ENCODE results near the gene NOL11.
"Not testable (repeated sequence)": the region's sequence is repeated elsewhere in the genome, so short reads cannot be mapped to it uniquely, and the experiment has no call there.

The NOL11 gene

DNA sequence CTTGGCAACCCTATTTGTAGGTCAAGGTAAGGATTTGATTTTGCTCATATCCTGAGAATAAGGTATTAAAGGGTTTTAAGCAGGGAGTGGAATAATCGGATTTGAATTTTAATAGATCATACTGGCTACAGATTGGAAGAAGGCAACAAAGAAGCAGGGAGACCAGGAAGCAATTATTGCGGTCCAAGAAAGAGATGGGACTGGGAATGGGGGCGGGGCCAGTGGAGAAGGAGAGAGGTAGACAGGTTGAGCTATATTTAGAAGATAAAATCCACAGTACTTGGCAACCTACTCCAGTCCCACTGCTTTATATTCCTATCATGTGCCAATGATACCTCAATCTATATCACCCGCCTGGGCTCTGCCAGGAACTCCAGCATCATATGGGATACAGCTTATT, 5.8 kb upstream of the NOL11 start:
- no peak for DNase-seq

DNA sequence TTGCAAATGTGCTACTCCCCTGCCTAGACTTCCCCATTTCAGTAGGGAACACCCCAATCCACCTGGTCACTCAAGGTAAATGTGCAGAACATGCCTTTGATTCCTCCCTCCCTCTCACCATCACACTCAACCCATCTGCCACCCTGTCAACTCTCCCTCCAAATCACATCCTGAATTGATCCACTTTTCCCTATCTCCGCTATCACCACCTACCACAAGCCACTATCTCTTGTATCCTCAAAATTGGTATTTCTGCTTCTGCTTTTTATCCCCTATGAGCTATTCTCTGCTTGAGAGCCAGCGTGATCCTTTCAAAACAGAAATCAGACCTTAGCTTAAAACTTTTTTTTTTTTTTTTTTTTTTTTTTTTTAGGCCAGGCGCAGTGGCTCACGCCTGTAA, 5.4 kb upstream of the NOL11 start:
- no peak for DNase-seq

GRCh38 chr17:67713169-67713568, 4.6 kb upstream of the NOL11 start:
- DNase-seq = no peak

DNA sequence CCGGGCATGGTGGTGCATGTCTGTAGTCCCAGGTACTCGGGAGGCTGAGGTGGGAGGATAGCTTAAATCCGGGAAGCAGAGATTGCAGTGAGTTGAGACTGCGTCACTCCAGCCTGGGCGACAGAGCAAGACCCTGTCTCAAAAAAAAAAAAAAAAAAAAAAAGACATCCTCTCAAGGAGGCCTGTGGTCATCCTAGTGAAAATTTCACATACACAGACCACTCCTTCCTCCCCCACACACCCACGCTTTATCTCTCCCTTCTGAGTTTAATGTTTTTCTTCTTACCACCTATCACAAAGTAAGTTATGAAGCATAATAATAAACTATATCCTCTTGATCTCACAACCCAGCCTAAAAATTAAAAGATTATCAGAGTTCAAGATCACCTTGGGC, 1.3 kb upstream of the NOL11 start:
- DNase-seq = no peak

- DNase-seq = no peak
Measured at GRCh38 chr17:67717192-67717623, 528 bp upstream of the NOL11 start.

GRCh38 chr17:67718325-67718941, 697 bp downstream of the NOL11 start:
- peak; percentile 37 for DNase-seq

- no peak for DNase-seq
Measured at GRCh38 chr17:67725373-67725791, 7.6 kb downstream of the NOL11 start.

DNA sequence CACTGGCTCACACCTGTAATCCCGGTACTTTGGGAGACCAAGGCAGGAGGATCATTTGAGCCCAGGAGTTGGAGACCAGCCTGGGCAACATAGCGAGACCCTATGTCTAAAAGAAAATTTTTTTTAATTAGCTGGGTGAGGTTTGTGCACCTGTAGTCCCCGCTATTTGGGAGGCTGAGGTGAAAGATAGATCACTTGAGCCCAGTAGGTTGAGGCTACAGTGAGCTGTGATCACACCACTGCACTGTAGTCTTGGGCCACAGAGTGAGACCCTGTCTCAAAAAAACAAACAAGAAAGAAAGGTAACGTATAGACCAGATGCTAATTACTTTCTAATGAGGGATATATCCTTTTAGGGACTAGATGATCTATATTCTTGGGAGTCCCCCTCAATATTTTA, 8.1 kb downstream of the NOL11 start:
- DNase-seq = no peak

- DNase-seq = not testable (repeated sequence)
Measured at GRCh38 chr17:67727152-67728039, 9.7 kb downstream of the NOL11 start.

- DNase-seq = no peak
Measured at GRCh38 chr17:67729903-67730302, 12.2 kb downstream of the NOL11 start.

DNA sequence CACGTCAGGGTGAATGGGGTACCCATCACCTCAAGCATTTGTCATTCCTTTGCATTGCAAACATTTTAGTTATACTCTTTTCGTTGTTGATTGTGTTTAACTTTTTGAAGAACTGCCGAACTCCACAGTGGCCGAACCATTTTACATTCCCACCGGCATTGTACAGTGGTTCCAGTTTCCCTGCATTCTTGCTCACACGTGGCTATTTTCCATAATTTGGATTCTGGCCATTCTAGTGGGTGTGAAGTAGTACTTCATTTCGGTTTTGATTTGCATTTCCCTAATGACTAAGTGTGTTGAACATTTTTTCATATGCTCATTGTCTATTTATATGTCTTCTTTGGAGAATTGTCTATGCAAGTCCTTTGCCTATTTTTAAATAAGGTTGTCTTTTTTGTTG, 13.0 kb downstream of the NOL11 start:
- no peak for DNase-seq

DNA sequence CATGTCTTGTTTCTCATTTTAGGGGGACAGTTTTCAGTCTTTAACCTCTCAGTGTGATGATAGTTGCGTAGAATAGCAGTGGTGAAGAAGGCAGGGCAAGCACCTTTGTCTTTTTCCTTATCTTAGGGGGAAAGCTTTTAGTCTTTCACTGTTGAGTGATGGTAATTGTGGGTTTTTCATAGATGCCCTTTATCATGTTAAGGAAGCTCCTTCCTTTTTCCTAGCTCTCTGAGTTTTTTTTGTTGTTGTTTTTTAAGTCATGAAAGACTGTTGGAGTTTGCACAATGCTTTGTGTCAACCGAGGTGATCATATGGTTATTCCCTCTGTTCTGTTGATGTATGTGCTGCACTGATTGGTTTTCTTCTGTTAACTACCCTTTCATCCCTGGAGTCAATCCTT, 15.7 kb downstream of the NOL11 start:
- no peak for DNase-seq

DNA sequence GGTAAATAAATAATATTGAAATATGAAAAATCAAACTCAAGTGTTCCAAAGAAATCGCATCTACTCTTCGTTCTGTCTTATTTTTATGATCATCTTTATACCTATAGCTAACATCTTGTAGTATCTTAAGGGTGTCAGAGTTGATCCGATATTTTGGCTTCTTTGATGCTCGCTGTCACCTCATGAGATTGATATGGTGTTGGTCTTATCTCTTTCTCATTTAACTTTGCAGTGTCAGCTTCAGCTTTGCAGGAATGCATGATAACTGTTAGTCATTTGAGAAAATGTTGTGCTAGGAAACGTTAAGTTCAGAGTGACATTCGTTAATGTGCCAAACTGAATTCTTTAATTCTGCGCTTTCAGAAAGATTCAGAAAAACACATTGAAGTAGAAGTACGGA, 19.4 kb downstream of the NOL11 start:
- DNase-seq = no peak

- no peak for DNase-seq
Measured at GRCh38 chr17:67742025-67742424, 24.3 kb downstream of the NOL11 start.

- DNase-seq = no peak
Measured at GRCh38 chr17:67746704-67747571, 29.2 kb downstream of the NOL11 start.

GRCh38 chr17:67747681-67748235, 30.0 kb downstream of the NOL11 start:
- DNase-seq = no peak

DNA sequence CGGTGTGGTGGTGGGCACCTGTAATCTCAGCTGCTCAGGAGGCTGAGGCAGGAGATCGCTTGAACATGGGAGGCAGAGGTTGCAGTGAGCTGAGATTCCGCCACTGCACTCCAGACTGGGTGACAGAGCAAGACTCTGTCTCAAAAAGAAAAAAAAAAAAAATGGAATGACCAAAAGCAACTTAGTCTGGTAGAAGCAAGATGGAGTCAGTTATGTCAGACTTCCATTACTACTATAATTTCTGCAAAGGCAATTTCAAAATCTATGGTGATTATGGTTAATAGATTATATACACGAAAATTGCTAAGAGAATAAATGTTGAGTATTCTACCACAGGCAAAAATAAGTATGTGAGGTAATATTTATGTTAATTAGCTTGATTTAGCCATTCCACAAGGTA, 32.3 kb downstream of the NOL11 start:
- DNase-seq = no peak

GRCh38 chr17:67751101-67752074, 33.7 kb downstream of the NOL11 start:
- no peak for DNase-seq

DNA sequence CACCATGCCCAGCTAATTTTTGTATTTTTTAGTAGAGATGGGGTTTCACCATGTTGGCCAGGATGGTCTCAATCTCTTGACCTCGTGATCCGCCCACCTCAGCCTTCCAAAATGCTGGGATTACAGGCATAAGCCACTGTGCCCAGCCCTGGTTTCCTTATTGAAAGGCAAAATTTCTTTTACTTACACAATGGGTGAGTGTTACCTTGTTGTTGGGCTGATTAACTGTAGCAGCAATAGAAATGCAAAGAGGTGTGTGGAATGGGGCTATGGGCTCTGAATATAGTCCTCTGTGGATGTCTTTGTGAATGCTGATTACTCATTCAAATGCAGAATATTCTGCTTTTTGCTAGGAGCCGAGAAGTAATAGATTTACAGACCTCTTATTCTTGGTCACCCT, 34.4 kb downstream of the NOL11 start:
- DNase-seq = not testable (repeated sequence)

GRCh38 chr17:67753026-67753425, 35.3 kb downstream of the NOL11 start:
- DNase-seq = no peak

DNA sequence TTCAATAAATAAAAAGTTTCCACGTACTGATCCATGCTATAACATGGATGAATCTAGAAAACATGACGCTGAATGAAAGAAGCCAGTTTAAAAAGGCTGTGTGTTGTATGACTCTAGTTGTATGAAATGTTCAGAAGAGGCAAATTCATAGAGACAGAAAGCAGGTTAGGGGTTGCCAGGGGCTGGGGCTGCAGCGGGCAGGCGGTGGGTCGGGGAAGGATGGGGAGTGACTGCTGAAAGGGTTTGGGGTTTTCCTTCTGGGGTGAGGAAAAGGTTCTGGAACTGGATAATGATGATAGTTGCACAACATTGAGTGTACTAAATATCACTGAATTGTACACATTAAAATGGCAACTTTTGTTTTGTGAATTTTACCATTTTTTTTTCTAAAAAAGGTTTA, 36.3 kb downstream of the NOL11 start:
- DNase-seq = no peak

DNA sequence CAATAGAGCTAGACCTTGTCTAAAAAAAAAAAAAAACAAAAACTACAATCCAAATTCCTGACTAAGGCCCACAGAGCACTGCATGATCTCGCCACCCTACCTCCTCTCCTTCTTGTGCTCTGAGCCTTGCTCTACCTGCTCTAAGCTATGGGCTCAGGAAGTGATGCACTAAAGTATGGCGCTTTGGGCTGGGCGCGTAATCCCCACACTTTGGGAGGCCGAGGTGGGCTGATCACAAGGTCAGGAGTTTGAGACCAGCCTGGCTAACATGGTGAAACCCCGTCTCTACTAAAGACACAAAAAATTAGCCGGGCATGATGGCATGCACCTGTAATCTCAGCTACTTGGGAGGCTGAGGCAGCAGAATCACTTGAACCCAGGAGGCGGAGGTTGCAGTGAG, 37.0 kb downstream of the NOL11 start:
- not testable (repeated sequence) for DNase-seq
